ENCODE measurements around the gene PDE4A. TPM values are rescaled to one million over a fixed set of nuclear protein-coding genes. Genes with fewer than 3 reads are reported as not detected.

PDE4A gene
- total and polyA plus RNA-seq, 11 donors, result 5.2 to 33.3 (median 13.7) TPM

- Histone ChIP-seq H3K36me3 (peaks cover 0 to 15% (median 0%) of the 10 kb centered on the region in 9 donors), H3K27me3 (peaks cover 4 to 27% (median 11%) of the 10 kb centered on the region in 9 donors), H3K27ac (peak within 1 kb of the TSS; percentile 68 to 95 (median 86)), H3K4me3 (peak within 1 kb of the TSS; percentile 58 to 98 (median 92)), H3K4me1 (peaks cover 12 to 83% (median 51%) of the 10 kb centered on the region in 12 donors), H3K9me3 (no peaks in the 10 kb centered on the region)
- TF ChIP-seq POLR2A (IDR thresholded peaks at IDR 0.05) (peak in 1 of 2 donors; percentile 89), CTCF (IDR thresholded peaks at IDR 0.05) (no peak)
- WGBS, 4 donors, result 0 to 1% (median 0%) methylated on average over 16 to 69 of the region's 69 CpGs
- intact Hi-C loops (cut with DNase I), result loop anchor here in 7 of 10 donors (1.0 to 10.0 kb wide), 6 partner anchors 21 to 171 kb away; partner anchors contain the start of genes CDKN2D (in 5 of the 7) and KRI1 (in 5 of the 7)
- peak; percentile 92 to 94 (median 93) for ATAC-seq
- peak; percentile 96 to 98 (median 97) for DNase-seq
Observed at GRCh38 chr19:10403137-10404021, 17.0 kb upstream of the PDE4A start, which contains the start of gene CDC37. TSS of gene CDC37 (minus strand) at chr19:10403542. CDS start at chr19:10403479, 63 bp downstream.

GRCh38 chr19:10404888-10405820 lies 15.2 kb upstream of the PDE4A start:
- TF ChIP-seq POLR2A (IDR thresholded peaks at IDR 0.05) (no peak), CTCF (IDR thresholded peaks at IDR 0.05) (no peak)
- Histone ChIP-seq H3K27ac (peak overlapping the region in 1 of 12 donors; percentile 54), H3K4me3 (peak overlapping the region in 10 of 12 donors; percentile 58 to 98 (median 92)), H3K36me3 (peaks cover 0 to 10% (median 0%) of the 10 kb centered on the region in 9 donors), H3K27me3 (peaks cover 4 to 31% (median 11%) of the 10 kb centered on the region in 9 donors), H3K4me1 (peaks cover 9 to 86% (median 36%) of the 10 kb centered on the region in 12 donors), H3K9me3 (no peaks in the 10 kb centered on the region)
- no peak for DNase-seq
- no peak for ATAC-seq
- whole genome bisulfite sequencing, 4 donors, result 6 to 9% (median 7%) methylated on average over 29 to 43 of the region's 43 CpGs
- intact Hi-C loops (cut with DNase I), result loop anchor here in 7 of 10 donors (1.0 to 10.0 kb wide), 6 partner anchors 19 to 170 kb away; partner anchors contain the start of genes CDKN2D (in 5 of the 7) and KRI1 (in 5 of the 7)

GRCh38 chr19:10406191-10406590 lies 14.1 kb upstream of the PDE4A start:
- intact Hi-C loops (cut with DNase I), result loop anchor here in 5 of 10 donors (10.0 kb wide), 3 partner anchors 69 to 169 kb away; partner anchors contain the start of genes CDKN2D (in 4 of the 5) and KRI1 (in 4 of the 5)
- H3K9me3 ChIP-seq, result no peaks in the 10 kb centered on the region
- no peak for TF ChIP-seq POLR2A (IDR thresholded peaks at IDR 0.05)
- TF ChIP-seq CTCF (IDR thresholded peaks at IDR 0.05), result no peak
- H3K27me3 ChIP-seq, result peaks cover 4 to 31% (median 11%) of the 10 kb centered on the region in 9 donors
- no peak overlapping the region for H3K4me3 ChIP-seq
- peaks cover 0 to under 1% (median 0%) of the 10 kb centered on the region in 9 donors for H3K36me3 ChIP-seq
- DNase-seq (no peak), ATAC-seq (no peak)
- peak overlapping the region in 1 of 12 donors; percentile 54 for H3K27ac ChIP-seq
- peaks cover 9 to 79% (median 26%) of the 10 kb centered on the region in 12 donors for H3K4me1 ChIP-seq
- WGBS, 4 donors, result 81 to 84% (median 82%) methylated on average over 6 of the region's 6 CpGs

Measured in heart left ventricle (tissue), 16 donors.